Stimulated activated CD8-positive, alpha-beta memory T cell treated with anti-CD3 and anti-CD28 coated beads, Interleukin-15, amount 100 ng/mL, for 4 hours (primary cell): Measurements from ENCODE around the gene ST6GALNAC4.

ENCODE experiments used
- DNase-seq, 2 donors: peaks; one replicate each; pipeline ENCODE4 v3.0.0-alpha.2; 2020; ENCODE audit warnings: low read depth in 2 of 2

The ST6GALNAC4 gene

GRCh38 chr9:127912296-127912695, 4.5 kb downstream of the ST6GALNAC4 start:
- no peak for DNase-seq

DNA sequence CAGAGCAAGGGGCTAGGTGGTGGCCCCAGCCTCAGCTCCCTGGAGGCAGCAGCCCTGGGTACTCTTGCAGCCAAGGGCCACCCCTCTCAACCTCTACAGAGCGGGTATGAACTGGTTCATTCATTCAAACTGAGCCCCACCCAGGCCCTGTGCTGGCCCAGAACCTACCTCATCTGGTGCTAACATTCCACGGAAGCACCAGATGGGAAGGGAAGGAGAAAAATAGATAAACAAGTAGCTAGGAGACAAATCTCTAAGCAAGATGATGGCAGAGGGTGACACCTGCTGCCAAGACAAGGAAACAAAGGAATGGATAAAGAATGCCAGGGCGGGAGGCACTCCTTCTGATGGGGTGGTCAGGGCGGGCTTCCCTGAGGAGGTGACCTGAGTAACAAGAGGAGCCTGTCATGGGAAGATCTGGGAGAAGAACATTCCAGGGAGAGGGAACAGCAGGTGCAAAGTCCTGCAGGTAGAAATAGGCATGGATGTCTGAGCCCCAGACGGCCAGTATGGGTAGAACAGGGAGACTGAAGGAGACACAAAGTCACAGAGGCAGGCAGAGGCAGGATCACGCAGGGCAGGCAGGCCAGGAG, 6.1 kb downstream of the ST6GALNAC4 start:
- no peak for DNase-seq

DNA sequence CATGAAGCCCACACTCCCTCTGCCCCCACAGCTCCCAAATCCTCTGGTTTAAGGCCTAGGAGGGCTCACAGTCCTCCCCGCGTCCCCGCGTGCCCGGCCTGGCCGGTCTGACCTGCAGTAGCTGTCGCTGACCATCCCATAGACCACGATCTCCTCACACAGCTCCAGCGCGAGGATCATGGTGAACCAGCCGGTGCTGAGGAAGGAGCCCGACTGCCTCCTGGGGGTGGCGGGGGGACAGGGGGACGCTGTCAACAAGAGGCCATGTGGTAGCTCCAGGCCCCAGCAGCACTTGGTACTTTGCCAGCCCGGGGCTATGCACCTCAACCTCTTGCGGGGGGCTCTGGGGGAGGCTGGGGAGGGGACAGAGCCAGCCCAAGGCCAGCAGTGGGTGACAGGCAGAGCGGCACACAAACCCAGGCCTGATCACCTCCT, 7.0 kb downstream of the ST6GALNAC4 start:
- DNase-seq: no peak

- DNase-seq: no peak
Measured at GRCh38 chr9:127908660-127908926, 8.2 kb downstream of the ST6GALNAC4 start.

- no peak for DNase-seq
Measured at GRCh38 chr9:127907867-127908659, 8.8 kb downstream of the ST6GALNAC4 start.

DNA sequence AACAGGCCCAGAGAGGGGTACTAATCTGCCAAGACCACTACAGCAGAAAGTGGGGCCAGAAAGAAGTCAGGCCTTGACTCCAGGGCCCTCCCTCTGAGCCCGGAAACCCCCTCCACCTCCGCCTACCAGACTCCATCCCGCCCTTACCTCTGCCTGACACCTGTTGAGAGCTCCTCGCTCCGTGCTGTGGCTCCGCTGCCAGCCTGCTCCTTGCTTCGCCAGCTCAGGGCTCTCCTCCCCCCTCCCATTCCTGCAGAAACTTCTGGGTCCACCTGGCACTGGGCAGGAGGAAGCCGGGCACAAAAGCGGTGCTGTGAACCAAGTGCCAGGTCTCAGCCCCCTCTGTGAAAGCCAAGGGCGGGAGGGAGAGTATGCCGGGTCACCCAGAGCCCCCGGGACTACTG, 11.1 kb downstream of the ST6GALNAC4 start:
- peak in 1 of 2 donors; percentile 36 for DNase-seq

- DNase-seq: peak in 1 of 2 donors; percentile 39
Measured at GRCh38 chr9:127905004-127905728, 11.7 kb downstream of the ST6GALNAC4 start.

DNA sequence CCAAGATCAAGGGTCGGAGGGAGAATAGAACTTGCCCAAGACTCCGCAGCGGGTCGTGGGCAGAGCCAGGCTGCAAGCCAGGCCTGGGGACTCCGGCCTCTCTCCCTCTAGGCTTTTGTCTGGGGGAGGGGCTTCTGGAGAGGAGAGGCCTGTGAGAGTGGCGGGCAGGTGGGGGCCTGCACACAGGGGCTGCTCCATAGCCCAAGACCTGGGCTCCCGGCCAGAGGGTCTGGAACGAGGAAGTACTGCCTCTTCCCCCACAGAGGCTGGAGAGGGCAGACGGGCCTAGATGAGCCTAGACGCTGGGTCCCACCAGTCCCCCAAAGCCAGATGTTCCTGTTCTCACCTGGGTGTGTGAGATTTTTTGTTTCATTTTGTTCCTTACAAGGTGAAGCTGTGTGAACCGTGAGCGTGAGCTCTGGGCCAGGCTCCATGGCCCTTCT, 12.3 kb downstream of the ST6GALNAC4 start:
- DNase-seq: no peak

DNA sequence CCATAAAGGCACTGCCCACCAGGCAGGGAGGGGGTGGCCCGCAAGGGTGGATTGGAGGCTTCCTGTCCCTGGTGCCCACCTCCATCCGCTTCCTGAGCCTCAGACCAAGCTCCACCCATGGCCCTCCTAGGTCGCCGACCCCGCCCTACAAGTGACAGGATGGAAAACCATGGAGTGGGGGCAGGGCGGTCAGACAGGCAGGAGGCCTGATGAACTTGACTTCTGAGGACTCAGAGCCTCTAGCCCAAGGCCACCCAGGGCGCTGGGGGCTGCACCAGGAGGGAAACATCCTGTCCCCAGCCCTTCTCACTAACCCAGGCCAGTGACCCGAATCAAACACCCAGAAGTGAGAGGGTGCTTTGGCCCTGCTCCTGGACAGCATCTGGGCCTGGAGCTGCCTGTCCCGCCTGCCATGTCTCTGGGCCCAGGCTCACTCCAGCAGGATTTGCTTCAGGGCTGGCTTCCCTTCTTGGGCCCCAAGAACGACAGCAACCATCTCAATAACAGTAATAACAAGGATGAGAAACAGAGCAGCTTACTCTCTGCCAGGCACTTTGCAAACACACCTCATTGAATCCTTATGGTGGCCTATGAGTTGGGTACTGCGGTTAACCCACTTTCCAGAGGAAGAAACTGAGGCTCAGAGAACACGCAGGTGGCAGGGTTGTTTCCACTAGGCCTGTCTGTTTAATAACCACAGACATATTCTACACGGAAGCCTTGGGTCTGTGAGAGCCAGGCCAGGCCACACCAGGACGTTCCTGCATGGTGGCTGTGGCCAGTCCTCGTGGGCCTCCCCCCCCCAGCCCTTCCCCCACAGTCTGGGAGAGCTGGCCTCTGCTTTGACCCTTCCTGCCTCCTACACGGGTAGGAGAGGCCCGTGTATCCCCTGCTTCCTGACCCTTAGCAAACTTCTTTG, 13.0 kb downstream of the ST6GALNAC4 start:
- DNase-seq: peak in 1 of 2 donors; percentile 41

DNA sequence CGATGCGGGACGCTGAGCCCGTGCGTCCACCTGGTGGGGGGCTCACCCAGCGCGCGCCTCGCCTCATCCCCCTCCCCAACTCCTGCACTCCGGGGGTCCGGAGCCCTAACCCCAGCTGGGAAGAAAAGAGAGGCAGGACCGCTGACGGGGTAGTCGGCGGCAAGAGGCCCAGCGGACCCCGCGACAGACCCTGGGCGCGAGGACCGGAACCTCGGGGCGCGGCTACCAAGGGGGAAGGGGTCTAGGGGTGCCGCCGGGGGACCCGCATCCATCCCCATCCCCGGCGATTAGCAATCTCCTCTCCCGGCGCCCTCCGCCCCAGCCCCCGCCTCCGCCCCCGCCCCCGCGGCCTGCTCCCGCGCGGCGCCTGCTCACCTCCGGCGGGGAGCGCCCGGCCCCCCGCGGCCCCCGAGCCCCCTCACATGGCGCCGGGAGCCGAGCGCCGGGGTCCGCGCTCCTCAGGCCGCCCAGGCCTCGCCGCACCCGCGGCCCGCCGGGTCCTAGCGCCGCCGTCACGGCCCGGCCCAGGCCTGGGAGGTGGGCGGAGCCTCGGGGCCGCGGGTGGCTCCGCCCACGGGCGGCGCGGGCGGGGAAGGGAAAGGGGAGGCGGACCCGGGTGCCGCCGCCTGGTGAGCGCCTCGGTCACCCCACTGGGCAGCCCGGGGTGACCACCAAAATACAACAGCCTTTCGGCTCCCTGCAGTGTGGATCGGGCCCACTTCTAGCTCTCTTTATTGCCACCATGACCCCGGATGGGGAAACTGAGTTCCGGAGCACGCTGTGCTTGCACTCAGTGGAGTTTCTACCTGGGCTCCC, 17.5 kb downstream of the ST6GALNAC4 start, which contains the start of gene ST6GALNAC6:
Gene ST6GALNAC6, minus strand, starts transcription at position 476 of the 816 bp plus-strand sequence. CDS start 1,622 bp downstream, outside the sequence.
- peak in 1 of 2 donors; percentile 53 for DNase-seq

DNA sequence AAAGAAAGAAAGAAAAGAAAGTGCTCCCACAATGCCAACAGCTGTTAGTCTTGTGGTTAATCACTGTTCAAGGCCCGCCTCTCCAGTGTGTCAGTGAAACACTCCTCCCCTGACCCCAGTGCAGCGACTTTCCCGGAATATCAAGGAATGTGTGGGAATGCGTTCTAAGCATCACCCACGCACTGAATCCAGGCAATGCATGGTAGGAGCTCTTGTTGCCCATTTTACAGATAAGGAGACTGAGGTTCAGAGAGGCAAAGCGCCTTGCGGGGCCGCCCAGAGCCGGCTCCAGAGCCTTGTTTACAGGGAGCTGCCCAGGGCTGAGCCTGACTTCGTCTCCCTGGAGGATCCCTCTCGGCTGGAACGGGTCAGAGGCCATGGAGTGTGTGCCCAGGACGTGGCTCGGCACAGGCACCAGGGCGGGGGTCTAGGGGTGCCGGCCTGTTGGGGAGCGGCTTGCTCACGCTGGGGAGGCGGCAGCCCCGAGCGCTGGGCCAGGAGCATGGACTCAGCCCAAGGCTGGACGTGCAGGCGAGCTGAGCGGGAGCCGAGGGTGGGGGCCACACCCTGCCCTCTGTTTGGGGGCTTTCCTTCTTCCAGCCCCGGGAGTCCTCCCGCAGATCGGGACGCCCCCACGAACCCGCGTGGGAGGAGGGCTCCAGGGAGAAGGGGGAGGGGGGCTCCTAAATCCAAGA, 18.3 kb downstream of the ST6GALNAC4 start:
- no peak for DNase-seq

DNA sequence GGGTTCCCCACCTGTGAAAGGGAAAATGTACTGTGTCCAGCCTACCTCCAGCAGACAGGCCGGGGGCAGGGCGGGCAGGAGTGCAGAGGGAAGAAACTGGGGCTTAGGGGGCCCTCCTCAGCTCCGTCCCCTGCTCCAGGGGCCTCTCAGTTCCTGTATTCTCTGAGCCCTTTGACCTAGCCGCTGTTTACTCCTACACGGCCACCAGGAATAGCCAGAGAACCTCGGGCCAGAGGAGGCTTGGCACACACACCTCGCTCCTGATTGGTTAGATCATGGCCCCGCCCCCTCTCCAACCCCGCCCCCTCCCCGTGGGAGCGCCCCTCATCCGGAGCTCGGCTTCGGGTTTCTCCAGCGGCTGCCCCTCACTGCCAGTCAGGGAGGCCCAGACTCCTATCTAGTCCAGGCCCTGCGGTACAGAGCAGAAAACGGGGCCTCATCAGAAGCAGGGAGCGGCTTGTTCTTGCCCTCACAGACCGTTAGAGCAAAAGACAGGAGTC, 19.6 kb downstream of the ST6GALNAC4 start:
- DNase-seq: no peak

- no peak for DNase-seq
Measured at GRCh38 chr9:127896395-127897192, 20.2 kb downstream of the ST6GALNAC4 start.

- DNase-seq: no peak
Measured at GRCh38 chr9:127895811-127896210, 21.0 kb downstream of the ST6GALNAC4 start.

- DNase-seq: no peak
Measured at GRCh38 chr9:127893392-127893791, 23.4 kb downstream of the ST6GALNAC4 start.

DNA sequence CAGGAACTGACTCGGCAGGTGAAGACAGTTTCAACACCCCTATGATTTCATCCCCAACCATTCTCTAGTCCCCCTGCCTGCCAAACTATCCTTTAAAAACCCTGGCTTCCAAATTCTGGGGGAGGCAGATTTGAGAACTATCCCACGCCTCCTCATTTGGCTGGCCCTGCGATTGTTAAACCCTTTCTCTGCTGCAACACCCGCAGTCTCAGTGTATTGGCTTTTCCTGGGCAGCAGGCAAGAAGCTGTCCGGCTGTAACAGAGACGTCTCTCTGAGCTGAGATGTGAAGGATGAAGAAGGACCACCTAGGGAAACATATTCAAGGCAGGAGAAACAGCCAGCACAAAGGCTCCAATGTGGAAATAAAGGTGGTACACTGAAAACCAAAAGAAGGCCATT, 24.0 kb downstream of the ST6GALNAC4 start:
- DNase-seq: no peak

- no peak for DNase-seq
Measured at GRCh38 chr9:127890053-127890452, 26.8 kb downstream of the ST6GALNAC4 start.

DNA sequence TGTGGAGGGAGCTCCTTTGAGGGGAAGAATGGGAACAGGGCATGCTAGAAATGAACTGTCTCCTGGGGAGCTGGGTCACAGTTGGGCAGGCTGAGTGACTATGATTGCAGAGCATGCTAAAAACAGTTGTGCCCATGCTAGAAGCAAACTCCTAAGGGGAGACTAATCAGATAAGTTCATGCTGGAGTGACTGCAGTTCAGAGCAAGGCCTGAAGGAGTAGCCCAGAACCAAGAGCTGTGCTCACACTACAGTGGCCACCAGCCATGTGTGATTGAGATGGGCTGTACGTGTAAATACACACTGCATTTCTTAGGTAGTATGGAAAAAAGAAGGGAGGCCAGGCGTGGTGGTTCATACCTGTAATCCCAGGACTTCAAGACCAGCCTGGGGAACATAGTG, 29.0 kb downstream of the ST6GALNAC4 start:
- no peak for DNase-seq

DNA sequence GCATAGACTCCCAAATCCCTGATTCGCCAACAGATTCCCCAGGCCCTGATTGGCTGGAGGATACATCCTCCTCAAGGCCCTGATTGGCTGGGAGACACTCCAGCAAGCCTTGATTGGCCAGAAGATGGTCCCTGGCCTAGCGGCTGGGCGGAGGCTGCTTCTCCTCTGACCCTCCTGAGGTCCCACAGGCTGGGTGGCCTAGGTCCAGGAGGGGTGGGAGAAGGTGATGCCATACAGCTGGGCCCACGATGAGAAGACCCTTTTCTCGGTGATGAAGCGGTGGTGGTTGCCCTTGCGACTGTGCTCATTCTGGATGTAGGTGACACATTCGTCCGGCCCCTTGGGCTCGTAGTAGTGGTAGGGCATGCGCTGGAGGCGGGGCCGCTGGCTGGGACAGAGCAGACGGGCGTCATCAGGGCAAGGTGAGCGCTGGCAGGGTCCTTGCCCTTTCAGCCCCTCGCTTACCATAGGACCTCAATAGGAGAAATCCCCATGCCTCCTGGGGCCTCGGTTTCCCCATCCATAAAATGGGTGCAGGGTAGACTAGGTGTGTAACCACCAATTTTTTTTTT, 30.4 kb downstream of the ST6GALNAC4 start:
- DNase-seq: no peak
